Caco-2 (cell line): ENCODE data around the gene C16orf95. TPM values are rescaled to one million over a fixed set of nuclear protein-coding genes. Genes with fewer than 3 reads are reported as not detected.

ENCODE experiments used
- BruUV-seq: library from RNA; stranded (reverse); fragments of 400-500 nt; replicated peaks from 2 replicates; lab custom pipeline; 2021; lab: Mats Ljungman, UMichigan
- CTCF ChIA-PET: fragments of 300-600 bp; sonication (Branson Sonifier 250); formaldehyde crosslinking; loops from one replicate; lab custom pipeline; 2022; ENCODE audit warnings: antibody characterized with exemption; lab: Charles Lee
- POLR2A ChIA-PET: fragments of 300-600 bp; sonication (Branson Sonifier 250); formaldehyde crosslinking; loops from one replicate; lab custom pipeline; 2022; ENCODE audit warnings: antibody characterized with exemption; lab: Charles Lee
- DNase-seq, 2 experiments: peaks; one replicate each; pipeline versions ENCODE4 v3.0.0 to v3.0.0-alpha.2; 2020 to 2022
- H3K27me3 ChIP-seq: replicated peaks from 2 replicates; pipeline ENCODE4 v1.6.0; 2011; ENCODE audit warnings: low read length; ENCODE audit not compliant: control insufficient read depth, insufficient read depth
- H3K36me3 ChIP-seq: 2 replicates; pipeline ENCODE4 v1.5.1; 2011; ENCODE audit warnings: low read length; ENCODE audit not compliant: control insufficient read depth, insufficient read depth
- H3K4me1 ChIP-seq: fragments of 250-450 bp; sonication (Bioruptor Pico); 2 replicates; pipeline ENCODE4 v1.5.1; 2020; ENCODE audit warnings: mild to moderate bottlenecking
- H3K4me3 ChIP-seq: 2 replicates; pipeline ENCODE4 v1.5.1; 2011; ENCODE audit warnings: low read depth, mild to moderate bottlenecking, control low read depth, low read length
- H3K9me3 ChIP-seq: fragments of 250-450 bp; sonication (Bioruptor Pico); 2 replicates; pipeline ENCODE4 v1.5.1; 2020; ENCODE audit warnings: mild to moderate bottlenecking, moderate library complexity
- H3K27ac Mint-ChIP-seq: one replicate; pipeline ENCODE4 v1.8.0; 2022; ENCODE audit warnings: mixed read lengths; ENCODE audit not compliant: unreplicated experiment
- H3K27me3 Mint-ChIP-seq: one replicate; pipeline ENCODE4 v1.8.0; 2022; ENCODE audit warnings: mixed read lengths; ENCODE audit not compliant: insufficient read depth, unreplicated experiment
- H3K36me3 Mint-ChIP-seq: one replicate; pipeline ENCODE4 v1.8.0; 2022; ENCODE audit warnings: mild to moderate bottlenecking, mixed read lengths; ENCODE audit not compliant: insufficient read depth, unreplicated experiment
- H3K4me1 Mint-ChIP-seq: one replicate; pipeline ENCODE4 v1.8.0; 2022; ENCODE audit warnings: low read depth, mixed read lengths; ENCODE audit not compliant: unreplicated experiment
- H3K4me3 Mint-ChIP-seq: one replicate; pipeline ENCODE4 v1.8.0; 2022; ENCODE audit warnings: mild to moderate bottlenecking, moderate library complexity, mixed read lengths; ENCODE audit not compliant: unreplicated experiment
- H3K9me3 Mint-ChIP-seq: one replicate; pipeline ENCODE4 v1.8.0; 2022; ENCODE audit warnings: mixed read lengths; ENCODE audit not compliant: unreplicated experiment
- intact Hi-C: fragments of 100-400 bp; cut with micrococcal nuclease; formaldehyde crosslinking; loops from one replicate; pipeline ENCODE4 v1.10.0; 2022; ENCODE audit not compliant: unreplicated experiment
- total RNA-seq: library from RNA; stranded (reverse); gene quantifications from 2 replicates; pipeline ENCODE4 v1.2.3, GENCODE V29; 2022
- TF ChIP-seq, protein P1 (sequence below), 2 experiments: fragments of 200-600 bp in 1 of 2; IDR thresholded peaks; 1 replicate in 1 of 2; 2 replicates in 1 of 2; pipeline versions ENCODE4 v1.5.1 to v1.8.0; 2011 to 2022; ENCODE audit warnings: antibody characterized with exemption in 1 of 2, control low read depth in 1 of 2, inconsistent platforms in 1 of 2, low read depth in 1 of 2, low read length in 1 of 2, mild to moderate bottlenecking in 1 of 2, moderate library complexity in 1 of 2; ENCODE audit not compliant: insufficient read depth in 1 of 2, severe bottlenecking in 1 of 2, unreplicated experiment in 1 of 2

The C16orf95 gene
- total RNA-seq, 1 experiment from 2014 or later, result 4.4 TPM

DNA sequence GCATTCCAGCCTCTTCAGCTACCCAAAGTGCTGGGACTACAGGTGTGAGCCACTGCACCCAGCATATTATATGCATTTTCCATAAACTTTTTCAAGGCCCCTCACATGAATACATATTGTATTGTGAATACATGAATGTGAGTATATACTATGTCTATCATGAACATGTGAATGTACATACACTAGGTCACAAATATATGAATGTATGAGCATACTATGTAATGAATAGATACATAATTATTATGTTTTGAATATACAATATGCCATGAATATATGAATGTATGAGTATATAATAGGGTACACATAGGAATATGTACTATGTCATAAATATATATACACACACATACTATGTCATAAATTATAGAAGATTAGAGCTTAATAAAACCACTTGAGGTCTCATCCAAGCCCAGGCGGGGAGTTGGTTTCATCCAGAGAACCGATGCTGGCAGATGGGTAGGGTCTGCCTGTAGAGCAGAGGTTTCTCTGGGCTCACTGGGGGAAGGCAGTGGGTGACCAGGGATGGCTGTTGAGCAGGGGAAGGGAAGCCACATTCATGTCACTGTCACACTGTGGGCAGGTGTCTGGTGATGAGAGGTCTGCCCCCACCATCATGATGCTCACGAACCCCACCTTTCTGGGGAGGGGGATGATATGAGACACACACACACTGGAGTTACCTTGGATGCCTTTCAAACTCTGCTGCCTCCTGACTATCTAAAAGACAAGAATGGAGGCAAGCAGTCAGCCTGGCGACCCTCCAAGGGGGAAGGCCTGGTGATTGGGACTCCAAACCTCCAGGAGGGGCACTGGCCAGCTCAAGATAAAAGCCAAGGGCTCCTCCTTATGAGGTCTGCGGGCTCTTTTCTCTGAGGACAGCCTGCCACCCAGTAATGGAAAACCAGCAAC lies 7.3 kb downstream of the C16orf95 start:
- POLR2A ChIA-PET, result interaction anchor here (0.6 kb wide), 1 partner anchor 73 kb away, joined by 3 read pairs; no protein-coding TSS in a partner anchor
- peak in 1 of 2 experiments; percentile 22 for DNase-seq
- Histone ChIP-seq H3K4me3 (no peak overlapping the region), H3K4me1 (no peaks in the 10 kb centered on the region), H3K27me3 (no peaks in the 10 kb centered on the region), H3K9me3 (no peaks in the 10 kb centered on the region), H3K36me3 (no peaks in the 10 kb centered on the region)
- no TSS peak for BruUV-seq
- Mint-ChIP-seq H3K27ac (no peak overlapping the region), H3K9me3 (no peaks in the 10 kb centered on the region), H3K4me3 (no peak overlapping the region), H3K27me3 (no peaks in the 10 kb centered on the region), H3K4me1 (no peaks in the 10 kb centered on the region), H3K36me3 (peaks cover 6% of the 10 kb centered on the region)
- CTCF ChIA-PET, result interaction anchor here (0.6 kb wide), 1 partner anchor 39 kb away, joined by 3 read pairs; no protein-coding TSS in a partner anchor
- intact Hi-C loops, result no loop called here
- TF ChIP-seq, protein P1, sequence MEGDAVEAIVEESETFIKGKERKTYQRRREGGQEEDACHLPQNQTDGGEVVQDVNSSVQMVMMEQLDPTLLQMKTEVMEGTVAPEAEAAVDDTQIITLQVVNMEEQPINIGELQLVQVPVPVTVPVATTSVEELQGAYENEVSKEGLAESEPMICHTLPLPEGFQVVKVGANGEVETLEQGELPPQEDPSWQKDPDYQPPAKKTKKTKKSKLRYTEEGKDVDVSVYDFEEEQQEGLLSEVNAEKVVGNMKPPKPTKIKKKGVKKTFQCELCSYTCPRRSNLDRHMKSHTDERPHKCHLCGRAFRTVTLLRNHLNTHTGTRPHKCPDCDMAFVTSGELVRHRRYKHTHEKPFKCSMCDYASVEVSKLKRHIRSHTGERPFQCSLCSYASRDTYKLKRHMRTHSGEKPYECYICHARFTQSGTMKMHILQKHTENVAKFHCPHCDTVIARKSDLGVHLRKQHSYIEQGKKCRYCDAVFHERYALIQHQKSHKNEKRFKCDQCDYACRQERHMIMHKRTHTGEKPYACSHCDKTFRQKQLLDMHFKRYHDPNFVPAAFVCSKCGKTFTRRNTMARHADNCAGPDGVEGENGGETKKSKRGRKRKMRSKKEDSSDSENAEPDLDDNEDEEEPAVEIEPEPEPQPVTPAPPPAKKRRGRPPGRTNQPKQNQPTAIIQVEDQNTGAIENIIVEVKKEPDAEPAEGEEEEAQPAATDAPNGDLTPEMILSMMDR (IDR thresholded peaks at IDR 0.05; ENCODE audit: insufficient read depth in 1 of 2, low read depth in 1 of 2, low read length in 1 of 2, severe bottlenecking in 1 of 2, unreplicated experiment in 1 of 2), result no peak

DNA sequence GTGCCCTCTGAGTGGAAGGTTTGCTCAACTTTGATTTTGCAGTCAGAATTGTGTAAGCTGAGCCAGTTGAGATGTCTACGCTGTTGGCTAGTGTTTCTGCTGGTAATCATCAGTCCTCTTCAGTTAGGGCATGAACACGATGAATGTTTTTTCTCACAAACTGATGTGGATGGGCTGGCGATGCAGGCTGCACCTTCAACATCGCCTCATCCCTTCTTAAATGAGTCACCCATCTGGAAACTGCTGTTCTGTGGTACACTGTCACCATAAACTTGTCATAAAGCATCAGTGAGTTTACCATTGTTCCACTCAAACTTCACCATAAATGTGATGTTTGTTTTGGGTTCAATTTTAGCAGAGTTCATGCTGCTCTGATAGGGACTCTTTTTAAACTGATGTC lies 8.4 kb downstream of the C16orf95 start:
- H3K9me3 ChIP-seq, result no peaks in the 10 kb centered on the region
- POLR2A ChIA-PET, result no interaction called here
- Mint-ChIP-seq H3K27ac (no peak overlapping the region), H3K27me3 (no peaks in the 10 kb centered on the region), H3K9me3 (no peaks in the 10 kb centered on the region), H3K4me3 (no peak overlapping the region), H3K36me3 (peaks cover 6% of the 10 kb centered on the region), H3K4me1 (no peaks in the 10 kb centered on the region)
- no peaks in the 10 kb centered on the region for H3K4me1 ChIP-seq
- TF ChIP-seq, protein P1 (IDR thresholded peaks at IDR 0.05; ENCODE audit: insufficient read depth in 1 of 2, low read depth in 1 of 2, low read length in 1 of 2, severe bottlenecking in 1 of 2, unreplicated experiment in 1 of 2), result no peak
- no peak for DNase-seq
- H3K4me3 ChIP-seq, result no peak overlapping the region
- intact Hi-C loops, result no loop called here
- no TSS peak for BruUV-seq
- H3K36me3 ChIP-seq, result no peaks in the 10 kb centered on the region
- H3K27me3 ChIP-seq, result no peaks in the 10 kb centered on the region
- CTCF ChIA-PET, result no interaction called here

DNA sequence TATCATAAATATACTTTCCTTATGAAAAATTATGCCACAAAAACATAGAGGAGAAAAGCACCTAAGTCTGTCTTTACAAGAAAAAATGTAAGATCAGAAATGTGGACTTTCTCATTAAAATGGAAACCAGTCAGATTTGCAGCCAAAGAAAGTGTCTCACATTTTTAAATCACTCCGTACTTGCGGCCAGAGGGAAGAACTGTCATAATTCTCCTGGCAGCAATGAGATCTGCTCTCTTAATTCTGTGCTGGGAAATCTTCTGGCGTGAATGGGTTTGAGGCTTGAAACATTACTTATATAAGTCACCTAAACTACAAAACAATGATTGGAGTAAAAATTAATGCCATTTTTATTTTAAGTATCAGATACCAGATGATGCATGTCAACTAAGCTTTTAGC lies 10.7 kb downstream of the C16orf95 start:
- ChIA-PET POLR2A (no interaction called here), CTCF (no interaction called here)
- H3K36me3 ChIP-seq, result no peaks in the 10 kb centered on the region
- no peaks in the 10 kb centered on the region for H3K27me3 ChIP-seq
- H3K36me3 Mint-ChIP-seq, result peaks cover 6% of the 10 kb centered on the region
- no peaks in the 10 kb centered on the region for H3K4me1 ChIP-seq
- no peaks in the 10 kb centered on the region for H3K4me1 Mint-ChIP-seq
- DNase-seq, result no peak
- no peaks in the 10 kb centered on the region for H3K9me3 Mint-ChIP-seq
- TF ChIP-seq, protein P1 (IDR thresholded peaks at IDR 0.05; ENCODE audit: insufficient read depth in 1 of 2, low read depth in 1 of 2, low read length in 1 of 2, severe bottlenecking in 1 of 2, unreplicated experiment in 1 of 2), result no peak
- no TSS peak for BruUV-seq
- intact Hi-C loops, result no loop called here
- no peaks in the 10 kb centered on the region for H3K9me3 ChIP-seq
- H3K27ac Mint-ChIP-seq, result no peak overlapping the region
- no peaks in the 10 kb centered on the region for H3K27me3 Mint-ChIP-seq
- no peak overlapping the region for H3K4me3 ChIP-seq
- H3K4me3 Mint-ChIP-seq, result no peak overlapping the region
